Caki2 (cell line): ENCODE measurements around the gene PRPF40A. TPM values are rescaled to one million over a fixed set of nuclear protein-coding genes. Genes with fewer than 3 reads are reported as not detected.
A peak's percentile ranks its signal among the peaks of the same experiment; 100 is the strongest.

Source experiments
- DNase-seq: peaks from one replicate; pipeline ENCODE4 v3.0.0-alpha.2; 2015; ENCODE audit warnings: low read depth
- in situ Hi-C: cut with HindIII; loops from 2 replicates; pipeline ENCODE4 v1.10.0; 2016; ENCODE audit warnings: low sequenced_read_pairs, low pct_unique_long_range_greater_than_20kb, mixed read lengths
- total RNA-seq: library from RNA; depleted of rRNA; stranded (reverse); fragments of >200 nt; shearing (Covaris generic); gene quantifications from 2 replicates; pipeline ENCODE4 v1.2.3, GENCODE V29; 2014; ENCODE audit warnings: low replicate concordance

PRPF40A gene
- total RNA-seq, 1 experiment from 2014 or later = 90.4 TPM

GRCh38 chr2:152676461-152676860 is 40.8 kb downstream of the PRPF40A start:
- DNase-seq = no peak
- in situ Hi-C loops = no loop called here

DNA sequence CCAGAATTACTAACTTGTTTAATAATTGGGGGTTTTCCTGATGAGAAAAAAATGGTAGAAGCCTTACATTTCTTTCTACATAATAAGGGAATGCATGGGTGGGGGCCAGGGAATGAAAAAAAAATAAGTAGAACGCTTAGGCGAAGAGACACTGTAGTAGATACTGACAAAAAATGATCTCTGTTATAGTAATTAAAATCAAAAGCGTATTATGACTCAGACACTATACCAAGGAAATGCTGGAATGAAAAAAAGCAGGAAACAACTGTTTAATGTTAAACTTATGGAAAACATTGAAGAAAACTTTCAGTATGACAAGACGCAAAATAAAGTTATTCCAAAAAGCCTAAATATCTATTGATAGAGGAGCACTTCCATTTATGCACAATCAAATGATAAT is 42.9 kb downstream of the PRPF40A start:
- DNase-seq = no peak
- in situ Hi-C loops = no loop called here

DNA sequence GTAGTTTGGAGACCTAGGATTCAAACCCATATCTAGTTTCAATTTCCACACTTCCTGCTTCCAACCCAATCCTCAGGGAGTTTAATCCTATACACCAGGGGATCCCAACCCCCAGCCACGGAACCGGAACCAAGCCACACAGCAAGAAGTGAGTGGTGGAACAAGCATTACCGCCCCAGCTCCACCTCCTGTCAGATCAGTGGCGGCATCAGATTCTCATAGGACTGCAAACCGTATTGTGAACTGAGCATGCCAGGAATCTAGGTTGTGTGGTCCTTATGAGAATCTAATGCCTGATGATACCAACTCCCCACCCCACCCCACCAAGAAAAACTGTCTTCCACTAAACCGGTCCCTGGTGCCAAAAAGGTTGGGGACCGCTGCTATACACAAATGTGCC is 52.5 kb downstream of the PRPF40A start:
- in situ Hi-C loops = no loop called here
- no peak for DNase-seq

GRCh38 chr2:152661076-152661475 is 56.2 kb downstream of the PRPF40A start:
- no peak for DNase-seq
- in situ Hi-C loops = no loop called here

DNA sequence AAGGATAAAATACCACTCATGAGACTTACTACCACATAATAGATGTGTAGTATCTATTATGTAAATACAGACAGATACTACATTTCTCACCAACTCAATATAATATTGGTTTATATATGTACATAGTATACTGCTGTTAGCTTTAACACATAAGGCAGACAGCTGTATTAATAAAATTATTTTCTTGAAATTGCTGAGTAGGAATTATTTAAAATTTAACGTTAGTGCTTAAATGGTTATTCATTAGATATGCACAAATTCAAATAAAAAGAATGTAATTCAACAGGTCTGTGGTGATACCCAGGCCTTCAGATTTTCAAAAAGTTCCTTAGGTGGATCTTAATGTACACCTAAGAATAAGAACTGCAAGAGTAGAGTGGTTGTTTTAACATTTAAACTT is 59.0 kb downstream of the PRPF40A start:
- no peak for DNase-seq
- in situ Hi-C loops = no loop called here

DNA sequence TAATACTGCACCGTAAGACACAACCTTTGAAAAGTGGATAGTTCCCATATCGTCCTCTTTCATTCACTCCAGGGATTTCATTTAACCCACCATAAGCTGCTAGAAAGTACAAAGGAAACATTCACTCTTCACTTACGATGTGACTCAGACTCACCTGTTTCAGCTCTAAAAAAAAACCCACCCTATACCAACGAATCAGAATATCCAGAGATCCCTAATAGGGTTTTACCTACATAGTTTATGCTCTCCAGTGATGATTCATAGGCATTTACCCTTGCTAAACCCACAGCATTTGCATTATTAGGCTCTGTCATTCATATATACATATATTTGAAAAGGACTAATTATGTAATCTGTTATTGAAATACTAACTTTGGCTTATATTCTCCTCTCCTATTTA is 60.2 kb downstream of the PRPF40A start:
- in situ Hi-C loops = no loop called here
- no peak for DNase-seq

GRCh38 chr2:152655880-152656279 is 61.4 kb downstream of the PRPF40A start:
- no peak for DNase-seq
- in situ Hi-C loops = no loop called here

DNA sequence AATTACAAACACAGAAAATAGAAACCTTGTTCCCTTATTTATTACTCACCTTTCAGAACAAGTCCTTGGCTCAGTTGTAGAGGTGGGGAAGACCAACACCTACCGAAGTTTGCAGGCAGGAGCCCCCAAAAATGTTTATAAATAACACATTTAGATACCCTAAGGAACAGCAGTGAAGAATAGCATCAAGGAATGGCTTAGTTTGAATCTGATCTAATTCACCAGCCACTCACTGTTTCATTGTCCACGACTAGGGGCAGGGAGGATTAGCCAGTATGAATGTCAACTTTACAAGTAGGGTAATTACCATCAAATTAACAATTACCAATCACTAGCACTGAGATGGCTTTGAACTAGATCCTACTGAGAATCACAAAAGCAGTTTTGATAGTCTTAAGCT is 65.4 kb downstream of the PRPF40A start:
- no peak for DNase-seq
- in situ Hi-C loops = no loop called here

GRCh38 chr2:152650768-152651371 is 66.4 kb downstream of the PRPF40A start:
- in situ Hi-C loops = no loop called here
- DNase-seq = no peak

DNA sequence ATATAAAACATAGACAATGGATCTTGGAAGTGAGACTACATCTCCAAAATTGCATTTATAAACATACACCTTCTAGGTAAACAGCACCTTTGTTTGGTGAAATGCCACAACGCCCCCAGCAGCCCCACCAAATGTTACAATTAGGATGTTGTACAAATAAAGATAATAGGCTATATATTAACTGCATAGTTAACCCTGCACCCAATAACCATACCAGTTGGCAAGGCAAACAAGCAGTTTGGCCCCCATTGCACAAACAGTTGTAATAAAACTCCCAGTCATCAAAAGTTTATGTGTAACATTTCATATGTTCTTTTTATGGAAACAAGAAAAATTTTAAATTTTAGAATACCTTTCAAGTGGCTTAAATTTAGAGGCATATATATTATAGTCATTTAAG is 67.3 kb downstream of the PRPF40A start:
- in situ Hi-C loops = no loop called here

DNA sequence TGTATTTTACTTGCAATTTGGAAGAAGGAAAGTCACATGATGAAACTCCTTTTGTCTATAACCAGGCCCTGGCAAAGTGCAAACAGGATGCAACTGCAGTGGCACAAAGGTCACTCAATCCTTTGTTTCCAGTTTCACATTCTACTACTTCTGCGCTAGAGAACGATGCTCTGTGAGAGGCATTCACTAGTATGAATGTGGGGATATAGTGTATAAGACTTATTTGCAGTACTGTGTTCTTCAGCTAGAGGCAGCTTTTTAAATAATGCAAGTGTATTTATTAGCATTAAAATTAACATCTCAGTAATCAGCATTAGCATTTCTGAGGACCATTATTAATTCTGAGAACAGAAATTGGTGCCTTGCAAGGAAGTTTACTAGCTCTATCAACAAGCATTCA is 68.9 kb downstream of the PRPF40A start:
- in situ Hi-C loops = no loop called here

More for the DNA sequence above, 67.3 kb downstream of the PRPF40A start:
- no peak for DNase-seq

DNA sequence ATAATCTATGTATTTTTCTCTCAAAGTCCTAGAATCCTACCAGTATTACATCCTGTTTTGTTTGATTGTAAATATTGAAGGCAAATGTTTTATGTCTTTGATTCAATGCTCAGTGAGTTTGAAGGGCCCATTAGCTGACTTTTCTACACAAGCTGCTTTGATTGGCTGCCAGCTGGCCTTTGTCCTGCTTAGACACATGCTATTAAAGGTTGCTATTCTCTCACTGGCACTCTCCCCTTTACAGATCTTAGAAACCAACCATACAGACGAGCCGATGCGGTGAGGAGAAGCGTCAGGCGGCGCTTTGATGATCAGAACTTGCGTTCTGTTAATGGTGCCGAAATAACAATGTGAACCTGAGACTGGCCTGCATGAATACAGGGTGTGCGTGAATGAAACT is 69.7 kb downstream of the PRPF40A start:
- in situ Hi-C loops = no loop called here
- DNase-seq = no peak

More for the DNA sequence above, 68.9 kb downstream of the PRPF40A start:
- DNase-seq = no peak

- peak; percentile 36 for DNase-seq
- in situ Hi-C loops = no loop called here
Measured at GRCh38 chr2:152646775-152647174, 70.5 kb downstream of the PRPF40A start.

DNA sequence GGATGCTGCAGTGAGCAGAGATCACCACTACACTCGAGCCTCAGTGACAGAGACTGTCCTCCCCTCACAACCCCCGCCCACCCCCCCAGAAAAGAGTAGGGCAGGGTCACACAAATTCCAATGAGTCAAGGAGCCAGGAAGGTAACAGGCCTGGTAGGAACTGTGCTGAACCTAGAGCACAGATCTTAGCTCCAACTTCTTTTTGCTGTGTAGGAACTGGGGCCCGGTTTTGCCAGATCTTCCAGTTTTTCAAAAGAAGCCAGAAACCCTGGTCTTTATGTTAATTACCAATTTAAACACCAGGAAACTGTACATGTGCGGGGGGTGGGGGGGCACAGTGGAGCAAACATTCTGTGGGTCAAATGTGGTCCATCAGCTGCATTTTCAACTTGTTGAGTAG is 71.0 kb downstream of the PRPF40A start:
- no peak for DNase-seq
- in situ Hi-C loops = no loop called here

- DNase-seq = no peak
- in situ Hi-C loops = no loop called here
Measured at GRCh38 chr2:152644189-152644873, 72.9 kb downstream of the PRPF40A start.

DNA sequence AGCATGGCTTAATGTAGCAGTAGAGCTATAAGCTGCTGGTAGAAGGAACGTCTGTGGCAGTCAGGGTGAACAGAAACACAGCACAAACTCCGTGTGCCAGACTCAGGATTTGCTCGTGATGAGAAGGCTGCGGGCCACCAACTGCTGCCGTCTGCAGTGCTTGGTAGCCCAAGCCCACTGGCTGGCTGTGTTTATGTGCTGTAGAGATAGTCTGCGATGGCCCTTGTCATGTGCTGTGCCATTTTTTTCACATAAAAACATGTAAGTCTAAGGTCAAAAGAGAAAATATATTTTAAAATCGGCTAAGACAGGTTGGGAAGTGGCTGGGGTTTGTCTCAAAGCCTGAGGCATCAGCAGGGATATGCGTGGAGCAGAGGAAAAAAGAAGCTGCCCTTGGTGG is 78.7 kb downstream of the PRPF40A start:
- no peak for DNase-seq
- in situ Hi-C loops = no loop called here

DNA sequence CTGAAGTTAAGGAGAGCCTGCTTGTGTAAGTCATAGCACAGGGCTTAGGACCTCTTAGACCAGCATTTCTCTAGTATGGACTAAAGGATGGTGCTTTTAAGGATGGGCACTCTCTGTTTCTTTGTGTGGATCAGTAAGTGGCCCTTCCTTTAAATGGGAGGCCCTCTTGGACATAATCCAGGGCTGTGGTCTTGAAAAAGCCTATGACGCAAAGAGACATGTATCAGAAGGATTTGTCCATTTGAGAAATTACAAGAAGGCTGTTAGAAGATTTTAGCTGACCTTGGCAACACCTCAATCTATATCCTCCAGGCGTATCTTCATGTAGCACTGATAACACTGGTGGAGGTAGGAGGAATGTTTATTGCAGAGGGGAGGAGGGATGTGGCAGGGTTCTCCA is 79.2 kb downstream of the PRPF40A start:
- no peak for DNase-seq
- in situ Hi-C loops = no loop called here

DNA sequence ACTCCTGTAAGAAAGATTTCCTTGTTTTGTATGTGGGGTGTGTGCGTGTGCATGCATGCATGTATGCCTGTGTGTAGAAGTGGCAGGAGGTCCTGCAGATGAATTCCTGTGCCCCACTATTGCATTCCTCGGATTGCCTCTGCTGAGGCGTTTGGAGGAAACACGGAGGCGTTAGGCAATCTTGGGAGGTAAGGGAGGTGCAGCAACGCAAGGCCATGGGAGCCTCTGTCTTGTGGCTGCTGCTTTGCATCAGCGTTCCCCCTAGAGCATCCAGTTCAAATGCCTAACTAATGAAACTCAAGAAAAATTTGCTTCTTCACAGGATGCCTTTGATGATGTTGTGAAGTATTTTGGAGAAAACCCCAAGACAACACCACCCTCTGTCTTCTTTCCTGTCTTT is 80.0 kb downstream of the PRPF40A start:
- no peak for DNase-seq
- in situ Hi-C loops = no loop called here

- peak; percentile 36 for DNase-seq
- in situ Hi-C loops = no loop called here
Measured at GRCh38 chr2:152635635-152636298, 81.5 kb downstream of the PRPF40A start.

DNA sequence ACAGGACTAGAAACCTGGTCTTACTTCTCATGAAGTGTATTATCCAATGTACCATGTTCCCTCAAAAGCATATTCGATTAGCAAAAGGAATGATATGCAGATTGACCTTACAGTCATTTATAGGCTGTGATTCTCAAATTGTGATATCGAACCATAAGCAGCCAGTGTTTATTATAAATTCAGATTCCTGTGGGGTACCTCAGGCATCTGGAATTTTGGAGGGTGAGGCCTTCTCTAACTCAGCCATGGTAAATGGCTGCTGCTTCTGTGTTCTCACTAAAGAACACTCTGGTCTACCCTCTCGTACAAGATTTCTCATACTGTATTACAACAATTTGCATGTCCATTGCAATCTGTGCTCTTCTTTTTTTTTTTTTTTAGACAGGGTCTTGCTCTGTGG is 84.5 kb downstream of the PRPF40A start:
- DNase-seq = no peak
- in situ Hi-C loops = no loop called here
